ENCODE data around the gene SIRT5.

DNA sequence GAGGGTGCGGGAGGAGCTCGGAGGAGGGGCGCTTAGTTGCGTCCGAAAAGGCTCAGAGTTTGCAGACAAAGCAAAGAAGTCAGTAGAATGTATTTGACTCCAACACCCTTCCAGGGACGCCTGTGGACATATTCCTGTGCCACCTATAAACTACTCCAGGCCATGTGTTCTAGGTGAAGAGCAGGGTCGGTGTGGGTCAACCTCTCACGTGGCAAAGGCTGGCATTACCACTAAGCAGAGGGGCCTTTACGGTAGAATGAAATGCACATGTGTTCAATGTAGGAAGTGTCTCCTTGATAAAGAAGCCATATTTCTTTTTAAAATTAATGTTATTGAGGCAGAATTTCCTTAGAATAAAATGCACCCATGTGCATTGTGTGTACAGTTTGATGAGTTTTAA is 15.4 kb downstream of the SIRT5 start:
- TF ChIP-seq, protein P1, sequence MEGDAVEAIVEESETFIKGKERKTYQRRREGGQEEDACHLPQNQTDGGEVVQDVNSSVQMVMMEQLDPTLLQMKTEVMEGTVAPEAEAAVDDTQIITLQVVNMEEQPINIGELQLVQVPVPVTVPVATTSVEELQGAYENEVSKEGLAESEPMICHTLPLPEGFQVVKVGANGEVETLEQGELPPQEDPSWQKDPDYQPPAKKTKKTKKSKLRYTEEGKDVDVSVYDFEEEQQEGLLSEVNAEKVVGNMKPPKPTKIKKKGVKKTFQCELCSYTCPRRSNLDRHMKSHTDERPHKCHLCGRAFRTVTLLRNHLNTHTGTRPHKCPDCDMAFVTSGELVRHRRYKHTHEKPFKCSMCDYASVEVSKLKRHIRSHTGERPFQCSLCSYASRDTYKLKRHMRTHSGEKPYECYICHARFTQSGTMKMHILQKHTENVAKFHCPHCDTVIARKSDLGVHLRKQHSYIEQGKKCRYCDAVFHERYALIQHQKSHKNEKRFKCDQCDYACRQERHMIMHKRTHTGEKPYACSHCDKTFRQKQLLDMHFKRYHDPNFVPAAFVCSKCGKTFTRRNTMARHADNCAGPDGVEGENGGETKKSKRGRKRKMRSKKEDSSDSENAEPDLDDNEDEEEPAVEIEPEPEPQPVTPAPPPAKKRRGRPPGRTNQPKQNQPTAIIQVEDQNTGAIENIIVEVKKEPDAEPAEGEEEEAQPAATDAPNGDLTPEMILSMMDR (conservative IDR thresholded peaks at IDR 0.05; ENCODE audit: low read depth, low read length), result no peak
- no peak for TF ChIP-seq EZH2 (IDR thresholded peaks at IDR 0.05; ENCODE audit: low read length, unreplicated experiment)

Measured in PC-3 (cell line).